A549 treated with DMSO at 1 μM for 4 hours (cell line): ENCODE results near the gene LTBP1. TPM values are rescaled to one million over a fixed set of nuclear protein-coding genes. Genes with fewer than 3 reads are reported as not detected.

Experiments used
- total RNA-seq: library from RNA; stranded (reverse); fragments of 200-300 nt; extraction: Qiagen RNA extraction; gene quantifications from 5 replicates; pipeline ENCODE4 v1.2.3, GENCODE V29; 2022; ENCODE audit warnings: low read depth

The LTBP1 gene, protein sequence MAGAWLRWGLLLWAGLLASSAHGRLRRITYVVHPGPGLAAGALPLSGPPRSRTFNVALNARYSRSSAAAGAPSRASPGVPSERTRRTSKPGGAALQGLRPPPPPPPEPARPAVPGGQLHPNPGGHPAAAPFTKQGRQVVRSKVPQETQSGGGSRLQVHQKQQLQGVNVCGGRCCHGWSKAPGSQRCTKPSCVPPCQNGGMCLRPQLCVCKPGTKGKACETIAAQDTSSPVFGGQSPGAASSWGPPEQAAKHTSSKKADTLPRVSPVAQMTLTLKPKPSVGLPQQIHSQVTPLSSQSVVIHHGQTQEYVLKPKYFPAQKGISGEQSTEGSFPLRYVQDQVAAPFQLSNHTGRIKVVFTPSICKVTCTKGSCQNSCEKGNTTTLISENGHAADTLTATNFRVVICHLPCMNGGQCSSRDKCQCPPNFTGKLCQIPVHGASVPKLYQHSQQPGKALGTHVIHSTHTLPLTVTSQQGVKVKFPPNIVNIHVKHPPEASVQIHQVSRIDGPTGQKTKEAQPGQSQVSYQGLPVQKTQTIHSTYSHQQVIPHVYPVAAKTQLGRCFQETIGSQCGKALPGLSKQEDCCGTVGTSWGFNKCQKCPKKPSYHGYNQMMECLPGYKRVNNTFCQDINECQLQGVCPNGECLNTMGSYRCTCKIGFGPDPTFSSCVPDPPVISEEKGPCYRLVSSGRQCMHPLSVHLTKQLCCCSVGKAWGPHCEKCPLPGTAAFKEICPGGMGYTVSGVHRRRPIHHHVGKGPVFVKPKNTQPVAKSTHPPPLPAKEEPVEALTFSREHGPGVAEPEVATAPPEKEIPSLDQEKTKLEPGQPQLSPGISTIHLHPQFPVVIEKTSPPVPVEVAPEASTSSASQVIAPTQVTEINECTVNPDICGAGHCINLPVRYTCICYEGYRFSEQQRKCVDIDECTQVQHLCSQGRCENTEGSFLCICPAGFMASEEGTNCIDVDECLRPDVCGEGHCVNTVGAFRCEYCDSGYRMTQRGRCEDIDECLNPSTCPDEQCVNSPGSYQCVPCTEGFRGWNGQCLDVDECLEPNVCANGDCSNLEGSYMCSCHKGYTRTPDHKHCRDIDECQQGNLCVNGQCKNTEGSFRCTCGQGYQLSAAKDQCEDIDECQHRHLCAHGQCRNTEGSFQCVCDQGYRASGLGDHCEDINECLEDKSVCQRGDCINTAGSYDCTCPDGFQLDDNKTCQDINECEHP (N-terminal part only)
- 19.0 to 29.1 TPM (median 25.6 TPM) in 5 replicates for total RNA-seq

DNA sequence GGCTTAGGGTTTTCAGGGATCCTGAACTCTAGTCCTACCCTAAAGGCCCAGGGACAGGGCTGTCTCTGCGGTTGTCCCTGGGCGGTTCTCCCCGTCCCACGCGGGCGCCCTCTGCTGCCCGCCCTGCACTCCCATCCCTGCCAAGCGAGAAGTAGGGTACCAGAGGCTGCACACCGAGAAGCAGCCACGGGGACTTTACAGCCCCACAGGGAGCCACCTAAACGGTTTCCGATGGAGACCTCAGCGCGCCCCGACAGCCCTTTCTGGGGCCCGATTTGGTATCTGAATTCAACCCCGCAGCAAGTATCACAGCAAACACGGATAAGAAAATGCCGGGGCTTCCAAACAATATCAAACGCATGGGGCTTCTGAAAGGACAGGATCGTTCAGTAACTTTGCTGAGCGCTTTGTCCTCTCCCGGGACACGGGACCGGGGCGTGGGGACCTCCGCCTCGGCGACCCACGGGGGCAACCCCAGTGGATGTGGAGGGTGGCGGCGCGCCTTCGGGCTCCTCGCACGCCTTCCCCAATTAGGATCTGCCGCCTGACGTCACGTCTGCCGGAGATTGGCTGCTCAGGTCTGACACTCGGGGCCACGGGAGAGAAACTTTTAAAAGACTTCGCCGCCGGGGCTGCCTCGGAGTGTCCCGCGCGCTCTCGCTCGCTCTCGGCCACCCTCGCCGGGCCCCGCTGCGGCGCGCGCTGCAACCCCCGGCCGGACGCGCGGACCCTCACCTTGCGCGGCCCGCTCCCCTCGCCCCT is at the start of gene LTBP1:
Gene LTBP1, plus strand, starts transcription at position 640 of the 762 bp plus-strand sequence. CDS start 372 bp downstream, outside the sequence.

